Measurements from ENCODE around the gene AKAP13.

AKAP13 gene

DNA sequence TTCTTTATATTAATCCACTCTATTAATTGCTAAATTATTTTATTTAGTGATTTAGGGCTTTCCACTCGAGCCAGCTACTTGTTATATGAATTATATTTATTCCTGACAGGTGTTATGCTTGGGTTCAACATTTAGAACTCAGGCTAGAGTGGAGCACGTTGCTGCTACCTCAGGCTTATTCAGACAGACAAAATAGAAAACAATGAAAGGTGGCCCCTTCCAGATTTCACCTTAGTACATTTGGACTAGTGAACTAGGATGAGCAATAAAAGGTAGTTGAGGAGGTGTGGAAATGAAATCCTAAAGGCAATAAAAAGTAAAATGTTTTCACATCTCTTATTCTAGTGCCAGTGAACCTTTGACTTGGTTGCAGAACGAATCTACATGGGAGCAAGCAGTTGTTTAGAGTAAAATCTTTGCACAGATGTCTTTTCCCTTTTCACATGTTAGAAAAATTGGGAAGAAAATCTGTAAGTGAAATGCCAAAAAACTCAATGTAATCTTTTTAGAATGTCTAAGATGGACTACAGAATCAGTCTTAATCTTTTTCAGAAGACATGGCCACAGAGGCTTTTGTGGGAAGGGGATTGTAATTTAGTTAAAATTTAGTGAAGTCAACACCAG is 63.8 kb downstream of the AKAP13 start:
- no peak for DNase-seq (ENCODE audit: low read depth)

DNA sequence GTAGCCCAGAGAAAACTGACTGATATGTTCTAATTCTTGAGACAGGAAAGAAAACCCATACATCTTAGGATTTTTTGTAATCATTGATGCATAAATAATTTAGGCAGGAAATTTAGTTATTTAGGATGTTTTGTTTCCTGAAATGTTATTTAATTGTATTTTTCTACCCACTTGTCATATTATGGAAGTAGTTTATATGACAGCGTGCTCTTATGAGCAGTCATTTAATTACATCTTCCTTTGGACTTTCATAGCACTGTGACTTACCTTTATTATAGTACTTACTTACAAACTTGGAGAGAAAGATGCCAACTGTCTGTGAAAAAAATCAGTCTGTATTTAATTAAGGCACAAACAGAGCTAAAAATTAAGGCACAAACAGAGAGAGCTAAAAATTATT is 65.0 kb downstream of the AKAP13 start:
- no peak for DNase-seq (ENCODE audit: low read depth)

DNA sequence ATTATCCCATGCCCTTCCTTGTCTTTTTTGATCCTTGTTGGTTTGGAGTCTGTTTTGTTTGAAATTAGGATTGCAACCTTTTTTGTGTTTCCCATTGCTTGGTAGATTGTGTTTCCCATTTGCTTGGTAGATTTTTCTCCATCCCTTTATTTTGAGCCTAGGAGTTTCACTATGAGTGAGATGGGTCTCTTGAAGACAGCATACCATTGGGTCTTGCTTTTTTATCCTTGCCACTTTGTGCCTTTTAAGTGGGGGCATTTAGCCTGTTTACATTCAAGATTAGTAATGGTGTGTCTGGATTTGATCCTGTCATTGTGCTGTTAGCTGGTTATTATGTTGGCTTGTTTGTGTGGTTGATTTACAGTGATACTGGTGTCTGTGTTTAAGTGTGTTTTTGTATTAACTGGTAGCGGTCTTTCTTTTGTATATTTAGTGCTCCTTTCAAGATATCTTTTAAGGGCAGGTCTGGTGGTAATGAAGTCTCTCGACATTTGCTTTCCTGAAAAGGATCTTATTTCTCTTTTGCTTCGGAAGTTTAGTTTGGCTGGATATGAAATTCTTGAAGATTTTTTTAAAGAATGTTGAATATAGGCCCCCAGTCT is 70.8 kb downstream of the AKAP13 start:
- DNase-seq (ENCODE audit: low read depth): no peak

DNA sequence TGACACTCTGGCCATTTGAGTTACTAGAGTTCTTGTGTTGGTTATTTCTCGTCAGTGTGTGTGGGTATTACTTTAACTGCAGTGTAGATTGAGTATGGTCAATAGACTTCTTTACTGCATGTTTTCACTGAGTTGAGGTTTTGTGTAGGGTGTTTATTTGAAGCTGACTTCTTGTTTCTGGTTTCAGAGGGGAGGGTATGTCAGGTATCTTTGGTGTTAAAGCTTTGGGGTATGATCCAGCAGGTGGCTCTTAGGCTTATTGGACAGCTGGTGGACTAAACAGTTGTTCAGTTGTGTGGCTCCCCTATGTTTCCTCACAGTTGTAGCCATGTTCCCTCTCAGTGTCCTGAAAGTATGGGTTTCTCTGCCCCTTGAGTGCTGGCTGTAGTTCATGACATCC is 72.0 kb downstream of the AKAP13 start:
- no peak for DNase-seq (ENCODE audit: low read depth)

GRCh38 chr15:85453144-85453872 is 72.9 kb downstream of the AKAP13 start:
- DNase-seq (ENCODE audit: low read depth): peak; percentile 50

- DNase-seq (ENCODE audit: low read depth): no peak
These were observed 74.0 kb downstream of the AKAP13 start for GRCh38 chr15:85454403-85454802.

DNA sequence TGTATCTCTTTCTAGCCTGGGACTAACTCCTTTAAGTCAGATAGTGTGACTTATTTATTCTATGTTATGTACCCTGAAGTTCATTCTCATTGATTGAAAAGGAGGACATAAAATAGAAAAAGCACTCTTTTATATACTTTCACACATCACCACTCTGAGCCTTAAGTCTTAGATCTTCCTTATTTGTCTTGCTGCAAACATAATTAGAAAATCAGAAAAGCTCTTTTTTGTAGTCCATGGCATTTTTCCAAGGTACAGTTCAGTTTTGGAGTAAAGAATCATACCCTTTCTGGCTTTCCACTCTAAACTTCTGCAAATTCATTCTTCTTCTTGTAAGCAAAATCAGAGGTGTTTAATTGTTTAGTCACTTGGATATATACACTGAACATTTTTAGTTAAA is 75.5 kb downstream of the AKAP13 start:
- DNase-seq (ENCODE audit: low read depth): no peak

DNA sequence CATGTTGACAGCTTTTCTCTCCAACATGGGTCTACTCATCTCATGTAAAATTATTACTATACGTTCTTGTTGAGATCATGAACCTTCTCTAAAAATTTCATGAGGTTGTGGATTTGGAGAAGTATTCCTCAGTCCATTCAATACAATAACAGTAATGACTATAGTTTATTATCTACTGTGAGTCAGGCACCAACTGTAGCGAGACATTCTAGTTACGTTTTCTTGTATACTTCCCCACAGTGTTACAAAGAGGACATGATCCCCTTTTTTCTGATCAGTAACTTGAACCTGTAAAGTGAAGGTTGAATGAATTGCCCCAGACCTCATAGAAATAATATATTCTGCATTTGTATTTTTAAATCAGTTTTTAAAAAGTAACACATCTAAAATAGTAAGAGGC is 76.4 kb downstream of the AKAP13 start:
- no peak for DNase-seq (ENCODE audit: low read depth)

DNA sequence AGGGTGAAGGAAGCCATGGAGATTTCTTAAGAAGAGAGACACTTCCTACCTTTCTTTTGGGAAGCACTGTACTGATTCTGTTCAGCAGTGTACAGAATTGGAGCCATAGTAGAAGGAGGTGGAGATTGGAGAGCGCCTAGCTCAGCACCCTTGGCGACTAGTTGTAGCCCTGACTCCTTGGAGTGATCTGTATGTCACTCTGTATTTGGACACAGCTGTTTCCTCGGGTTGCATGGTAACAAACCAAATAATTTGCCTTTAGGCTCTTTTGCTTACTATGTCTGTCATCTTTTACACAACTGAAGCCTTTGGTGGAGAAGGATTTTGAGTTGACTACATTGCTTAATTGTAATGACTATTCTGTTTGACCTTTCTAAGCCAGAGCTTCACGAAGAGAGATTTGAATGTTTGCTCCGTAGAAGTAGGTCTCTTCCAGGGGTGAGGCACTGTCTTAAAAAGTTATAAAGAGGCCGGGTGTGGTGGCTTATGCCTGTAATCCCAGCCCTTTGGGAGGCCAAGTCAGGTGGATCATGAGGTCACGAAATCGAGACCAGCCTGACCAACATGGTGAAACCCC is 77.1 kb downstream of the AKAP13 start:
- no peak for DNase-seq (ENCODE audit: low read depth)

- DNase-seq (ENCODE audit: low read depth): peak; percentile 54
These were observed 78.4 kb downstream of the AKAP13 start for GRCh38 chr15:85458764-85459163.

DNA sequence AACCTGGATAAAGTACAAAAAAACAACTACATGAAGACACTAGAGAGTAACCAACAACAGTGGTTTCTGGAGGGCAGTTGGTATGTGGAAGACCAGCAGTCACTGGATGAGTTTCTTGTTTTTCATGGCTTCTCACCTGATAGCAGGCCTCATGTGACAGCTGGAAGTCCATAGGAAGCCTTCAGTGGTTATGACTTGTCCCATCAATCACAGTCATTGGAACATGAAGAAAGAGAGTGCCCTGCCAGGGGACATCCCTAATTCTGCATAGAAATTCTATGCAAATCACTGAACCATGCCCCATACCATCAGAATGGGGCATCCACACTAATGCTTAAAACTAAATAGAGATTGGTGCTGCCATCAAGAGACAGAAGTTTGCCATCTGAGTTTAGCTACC is 81.6 kb downstream of the AKAP13 start:
- no peak for DNase-seq (ENCODE audit: low read depth)

- no peak for DNase-seq (ENCODE audit: low read depth)
These were observed 83.0 kb downstream of the AKAP13 start for GRCh38 chr15:85463276-85463892.

DNA sequence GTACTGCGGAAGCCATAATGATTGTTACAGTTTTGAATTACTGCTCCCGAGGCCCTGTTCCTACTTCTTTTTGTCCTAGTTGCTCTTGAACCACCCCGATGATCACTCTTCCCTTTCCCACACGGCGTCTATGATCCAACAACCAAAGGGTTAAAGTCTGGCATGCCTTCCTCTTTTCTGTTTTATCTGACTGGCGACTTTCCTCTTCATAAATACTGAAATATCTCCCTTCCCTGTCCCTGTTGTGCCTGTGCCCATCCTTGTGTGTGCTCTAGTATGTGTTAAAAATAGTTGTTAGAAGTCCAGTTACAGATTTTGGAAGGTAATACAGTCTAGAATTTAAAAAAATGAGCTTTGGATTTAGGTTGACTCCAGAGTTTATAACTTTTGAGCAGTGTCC is 83.6 kb downstream of the AKAP13 start:
- no peak for DNase-seq (ENCODE audit: low read depth)

GRCh38 chr15:85464471-85464870 is 84.1 kb downstream of the AKAP13 start:
- DNase-seq (ENCODE audit: low read depth): no peak

GRCh38 chr15:85470563-85471271 is 90.3 kb downstream of the AKAP13 start:
- no peak for DNase-seq (ENCODE audit: low read depth)

DNA sequence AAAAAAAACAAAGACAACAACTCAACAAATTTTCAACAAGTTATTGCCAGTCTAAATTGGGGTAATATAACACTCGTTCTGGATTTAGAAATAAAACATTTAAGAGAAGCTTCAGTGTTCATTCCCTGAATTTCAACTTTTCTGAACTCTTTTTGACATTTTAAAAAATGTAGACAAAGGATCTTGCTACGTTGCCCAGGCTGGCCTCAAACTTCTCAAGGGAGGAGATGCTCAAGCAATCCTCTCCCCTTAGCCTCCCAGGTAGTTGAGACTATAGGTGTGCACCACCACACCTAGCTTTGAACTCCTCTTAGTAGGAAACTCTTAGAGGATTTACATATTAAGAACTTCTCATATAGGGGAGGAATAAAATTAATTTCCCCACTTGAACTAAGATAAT is 91.9 kb downstream of the AKAP13 start:
- DNase-seq (ENCODE audit: low read depth): no peak

DNA sequence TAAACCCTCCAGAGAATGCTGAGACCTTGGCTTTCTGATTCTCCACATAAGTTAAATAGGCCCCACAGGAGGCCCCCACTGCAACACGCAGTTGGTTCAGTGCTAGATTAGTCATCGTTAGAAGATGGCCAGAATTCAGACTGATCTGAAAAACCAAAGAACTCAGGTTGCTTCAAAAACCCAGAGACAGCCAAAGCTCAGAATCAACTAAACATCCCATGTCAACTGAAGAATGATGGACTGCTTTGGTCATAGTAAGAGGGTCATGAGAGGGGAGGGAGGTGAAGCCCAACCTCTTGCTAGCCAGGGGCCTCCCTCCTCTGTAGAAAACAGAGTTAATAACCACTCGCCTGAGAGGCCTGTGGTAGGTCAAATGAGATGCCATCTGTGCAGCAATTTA is 93.1 kb downstream of the AKAP13 start:
- DNase-seq (ENCODE audit: low read depth): peak; percentile 83

- DNase-seq (ENCODE audit: low read depth): no peak
These were observed 94.4 kb downstream of the AKAP13 start for GRCh38 chr15:85474700-85475316.

GRCh38 chr15:85475317-85475701 is 94.9 kb downstream of the AKAP13 start:
- no peak for DNase-seq (ENCODE audit: low read depth)

DNA sequence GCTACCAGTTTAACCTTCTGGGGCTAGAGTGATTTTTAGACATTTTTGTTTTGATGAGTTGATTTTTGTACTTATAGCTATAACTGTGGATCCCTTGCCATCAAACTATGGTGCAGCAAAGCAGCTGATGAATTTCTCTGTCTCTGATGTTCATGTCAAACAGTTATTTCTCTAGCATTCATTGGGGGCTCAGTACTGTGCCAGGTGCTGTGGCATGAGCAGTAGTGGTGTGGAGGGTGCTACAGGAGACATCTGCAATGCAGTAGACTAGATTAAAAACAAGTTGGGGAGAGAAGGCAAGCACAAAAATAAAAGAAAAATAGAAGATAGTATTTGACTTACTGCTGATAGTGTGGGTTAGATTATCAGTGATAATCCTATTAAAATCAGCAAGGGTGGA is 95.3 kb downstream of the AKAP13 start:
- no peak for DNase-seq (ENCODE audit: low read depth)

DNA sequence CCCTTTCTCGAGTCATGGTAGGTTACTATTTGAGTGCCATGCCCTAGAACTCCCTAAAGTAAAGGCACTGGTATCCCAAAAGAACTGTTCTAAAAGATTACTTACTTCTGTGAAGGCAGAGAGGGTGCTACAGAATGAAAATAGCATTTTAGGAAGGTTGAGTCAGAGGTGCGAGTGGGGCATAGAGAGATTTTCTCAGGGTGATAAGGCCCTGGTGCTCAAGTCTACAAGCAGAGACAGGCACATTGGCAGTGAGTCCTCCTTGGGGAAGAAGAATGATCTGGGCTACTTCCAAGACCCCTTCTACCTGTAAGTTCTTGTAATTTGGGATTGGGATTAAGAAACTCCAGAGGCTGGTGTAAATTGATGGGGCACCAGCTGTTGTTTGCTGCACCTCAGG is 96.7 kb downstream of the AKAP13 start:
- no peak for DNase-seq (ENCODE audit: low read depth)

DNA sequence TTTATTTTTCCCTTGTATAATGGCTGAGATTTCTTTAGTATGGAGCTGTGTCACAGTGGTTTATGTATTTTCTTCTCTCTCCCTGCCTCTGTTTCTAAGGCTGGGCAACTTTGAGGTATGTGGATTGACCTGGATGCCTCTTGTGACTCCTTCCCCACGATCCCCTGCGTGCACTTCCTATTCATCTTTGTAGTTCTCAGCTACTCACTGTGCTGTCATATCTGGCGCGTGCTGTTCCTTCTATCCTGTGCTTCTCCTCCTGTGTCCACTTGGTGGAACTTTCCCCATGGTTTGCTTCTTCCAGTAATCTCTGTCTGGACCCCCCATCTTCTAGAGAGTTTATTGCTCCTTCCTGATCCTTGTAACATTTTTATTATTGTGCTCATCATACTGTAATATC is 97.3 kb downstream of the AKAP13 start:
- DNase-seq (ENCODE audit: low read depth): peak; percentile 84

Measured in iris pigment epithelial cell (primary cell).